Measurements from ENCODE around the gene SSMEM1.
A peak's percentile ranks its signal among the peaks of the same experiment; 100 is the strongest.
"Not testable (repeated sequence)": the region's sequence is repeated elsewhere in the genome, so short reads cannot be mapped to it uniquely, and the experiment has no call there.

Gene SSMEM1, protein sequence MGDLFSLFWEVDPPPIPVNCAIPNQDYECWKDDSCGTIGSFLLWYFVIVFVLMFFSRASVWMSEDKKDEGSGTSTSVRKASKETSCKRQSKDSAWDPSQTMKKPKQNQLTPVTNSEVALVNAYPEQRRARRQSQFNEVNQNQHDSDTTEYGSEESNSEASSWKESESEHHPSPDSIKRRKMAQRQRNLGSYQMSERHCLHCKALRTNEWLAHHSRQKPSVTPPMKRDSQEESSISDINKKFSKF

DNA sequence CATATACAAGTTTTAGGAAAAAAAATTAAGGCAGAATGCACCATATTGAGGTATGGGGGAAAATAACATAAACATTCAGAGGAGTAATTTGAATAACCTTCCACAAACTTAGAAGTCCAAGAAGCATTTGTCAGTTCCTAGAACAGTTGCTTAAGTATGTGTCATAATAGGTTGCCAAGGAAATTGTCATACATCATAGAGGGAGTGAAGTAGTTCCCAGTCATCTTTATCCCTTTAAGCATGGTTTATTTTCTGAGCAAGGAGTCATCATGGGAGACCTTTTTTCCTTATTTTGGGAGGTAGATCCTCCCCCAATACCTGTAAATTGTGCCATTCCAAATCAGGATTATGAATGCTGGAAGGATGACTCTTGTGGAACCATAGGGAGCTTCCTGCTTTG is at the start of gene SSMEM1:
Gene SSMEM1, plus strand, starts transcription at position 219 of the 400 bp plus-strand sequence. Its CDS starts 51 bp downstream, at position 270.
- no peak for DNase-seq

DNA sequence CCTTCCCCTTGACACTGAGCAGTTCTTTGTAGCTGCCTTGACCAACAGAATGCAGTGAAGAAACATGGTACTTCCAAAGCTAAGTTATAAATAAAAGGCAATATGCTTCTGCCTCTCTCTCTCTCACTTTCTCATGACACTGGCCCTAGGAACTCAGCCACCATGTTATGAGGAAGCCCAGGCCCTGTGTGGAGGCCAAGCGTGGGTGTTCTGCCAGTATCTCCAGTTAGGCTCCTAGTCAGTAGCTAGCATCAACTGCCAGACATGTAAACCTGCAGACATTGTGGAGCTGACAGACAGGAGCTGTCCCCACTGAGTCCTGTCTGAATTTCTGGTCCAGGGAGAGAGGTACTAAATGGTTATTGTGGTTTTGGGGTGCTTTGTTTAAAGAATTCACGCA is 47.6 kb upstream of the SSMEM1 start:
- no peak for DNase-seq

DNA sequence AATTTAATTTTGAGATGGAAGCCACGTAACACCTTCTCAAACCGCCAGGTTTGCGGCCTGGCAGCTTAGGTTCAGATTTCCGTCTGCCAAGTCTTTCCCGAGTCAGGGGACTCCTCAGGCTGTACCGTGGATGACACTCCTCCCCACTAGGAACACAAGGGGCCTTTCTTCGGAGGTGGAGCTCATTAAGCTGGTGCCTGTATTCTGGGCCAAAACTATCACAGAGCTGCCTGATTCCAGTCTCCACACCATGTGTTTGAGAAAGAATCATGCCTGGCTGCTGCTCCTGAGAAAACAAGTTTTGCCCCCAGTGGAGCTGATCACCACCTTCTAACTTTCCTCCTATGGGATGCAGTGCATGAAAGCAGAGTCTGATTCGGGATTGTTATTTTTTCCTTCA is 47.2 kb upstream of the SSMEM1 start:
- DNase-seq: no peak

DNA sequence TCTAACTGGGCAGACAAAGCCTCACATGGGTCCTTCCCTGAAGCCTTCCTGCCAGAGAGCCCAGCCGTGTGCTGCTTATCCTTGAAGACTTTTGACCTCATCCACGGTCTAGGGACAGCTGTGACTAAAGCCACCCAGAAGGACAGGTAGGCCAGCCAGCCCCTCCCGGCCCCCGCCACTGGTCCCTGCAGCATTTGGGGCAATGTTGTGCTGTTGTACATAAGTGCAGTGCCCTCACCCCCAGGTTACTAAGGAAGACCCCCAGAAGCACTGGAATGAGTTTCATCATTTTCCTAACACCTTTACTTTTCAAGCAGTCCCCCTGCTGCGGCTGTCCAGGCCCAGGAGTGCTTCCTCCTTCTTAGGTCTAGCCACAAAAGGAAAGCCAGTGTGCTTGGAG is 45.5 kb upstream of the SSMEM1 start:
- no peak for DNase-seq

DNA sequence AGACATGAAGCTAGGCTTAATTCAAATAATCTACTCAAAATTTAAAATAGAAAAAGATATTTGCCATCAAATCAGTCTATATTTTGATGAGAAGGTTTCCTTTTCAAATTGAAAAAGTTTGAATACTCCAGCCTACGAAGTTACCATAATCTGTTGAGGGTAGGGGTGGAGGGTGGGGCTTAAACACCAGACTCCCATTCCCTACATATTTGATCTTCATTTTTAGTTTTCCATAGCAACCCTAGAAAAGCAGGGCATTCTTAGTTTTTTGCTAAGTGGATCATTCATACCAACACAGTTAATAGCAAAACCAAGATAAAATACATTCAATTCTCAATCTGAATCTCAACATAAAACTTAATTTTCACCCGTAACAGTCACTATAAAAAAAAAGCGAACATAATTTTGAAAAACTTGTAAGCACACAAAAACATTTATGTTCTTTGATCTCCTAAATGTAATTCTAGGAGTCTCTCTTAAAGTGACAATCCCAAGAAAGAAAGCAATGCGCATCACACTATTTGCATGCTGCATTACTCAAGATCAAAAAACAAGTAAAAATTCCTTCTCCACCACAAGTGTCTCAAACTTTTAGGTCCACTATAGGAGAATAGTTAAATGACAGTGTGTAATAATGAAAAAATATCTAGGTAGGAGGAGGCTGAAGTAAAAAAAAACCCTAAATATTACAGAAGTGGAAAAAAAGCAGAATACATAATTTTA is 33.3 kb upstream of the SSMEM1 start:
- no peak for DNase-seq

DNA sequence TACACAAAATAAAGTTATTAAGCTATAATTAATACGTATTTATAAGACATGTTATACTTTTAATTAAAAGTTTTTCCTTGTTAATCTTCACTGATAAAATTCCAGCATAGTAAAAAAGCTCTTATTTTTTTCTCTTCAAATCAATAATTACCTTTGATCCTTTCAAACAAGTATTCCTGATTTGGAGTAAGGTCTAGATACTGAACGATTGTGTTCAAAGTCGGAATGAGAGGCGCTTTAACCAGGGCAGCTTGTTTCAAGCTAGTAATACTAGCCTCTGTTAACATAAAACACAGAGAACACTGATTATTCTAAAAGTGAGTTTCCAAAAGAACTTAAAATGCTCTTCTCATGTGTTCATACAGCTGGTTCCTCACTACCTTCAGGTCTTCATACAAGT is 29.4 kb upstream of the SSMEM1 start:
- DNase-seq: no peak

DNA sequence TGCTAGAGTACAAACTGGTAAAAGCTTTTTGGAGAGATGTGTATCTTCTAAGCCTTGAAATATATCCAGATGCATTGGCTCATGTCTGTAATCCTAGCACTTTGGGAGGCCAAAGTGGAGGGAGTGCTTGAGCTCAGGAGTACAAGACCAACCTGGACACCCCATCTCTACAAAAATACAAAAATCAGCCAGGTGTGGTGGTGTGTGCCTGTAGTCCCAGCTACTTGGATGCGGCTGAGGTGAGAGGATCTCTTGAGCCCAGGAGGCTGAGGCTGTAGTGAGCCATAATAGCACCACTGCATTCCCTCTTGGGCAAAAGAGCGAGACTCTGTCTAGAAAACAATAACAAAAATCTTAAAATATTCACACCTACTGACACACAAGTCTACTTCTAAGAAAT is 28.0 kb upstream of the SSMEM1 start:
- DNase-seq: no peak

DNA sequence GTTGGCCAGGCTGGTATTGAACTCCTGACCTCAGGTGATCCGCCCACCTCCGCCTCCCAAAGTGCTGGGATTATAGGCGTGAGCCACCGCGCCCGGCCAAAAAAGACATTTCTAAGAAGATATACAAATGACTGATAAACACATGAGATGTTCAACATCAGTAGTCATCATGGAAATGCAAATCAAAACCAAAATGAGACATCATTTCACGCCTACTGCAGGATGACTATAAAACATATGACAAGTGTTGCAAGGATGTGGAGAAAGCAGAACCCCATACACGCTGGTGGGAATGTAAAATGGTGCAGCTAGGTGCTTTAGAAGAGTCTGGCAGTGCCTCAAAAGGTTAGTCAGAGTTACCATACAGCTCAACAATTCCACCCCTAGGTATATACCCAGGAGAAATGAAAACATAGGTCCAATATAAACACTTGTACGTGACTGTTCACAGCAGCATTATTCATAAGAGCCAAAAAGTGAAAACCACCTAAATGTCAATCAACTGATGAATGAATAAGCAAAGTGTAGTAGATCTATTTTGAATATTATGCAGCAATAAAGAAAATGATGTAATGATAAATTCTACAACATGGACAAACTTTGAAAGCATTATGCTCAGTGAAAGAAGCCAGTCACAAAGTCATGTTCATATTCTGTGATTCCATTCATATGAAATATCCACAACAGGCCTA is 26.9 kb upstream of the SSMEM1 start:
- DNase-seq: no peak

DNA sequence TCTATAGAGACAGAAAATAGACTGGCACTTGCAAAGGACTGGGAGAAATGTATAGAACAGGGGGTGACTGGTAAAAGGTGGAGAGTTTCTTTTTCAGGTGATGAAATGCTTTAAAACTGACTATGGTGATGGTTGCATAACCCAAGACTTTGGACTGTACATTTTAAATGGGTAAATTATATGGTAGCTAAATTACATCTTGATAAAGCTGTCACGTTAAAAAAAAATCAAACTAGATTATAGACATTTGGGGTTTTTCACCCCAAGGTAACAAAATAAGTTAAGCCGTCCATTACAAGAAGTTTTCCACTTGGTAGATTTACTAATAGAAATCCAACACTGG is 26.4 kb upstream of the SSMEM1 start:
- DNase-seq: no peak

DNA sequence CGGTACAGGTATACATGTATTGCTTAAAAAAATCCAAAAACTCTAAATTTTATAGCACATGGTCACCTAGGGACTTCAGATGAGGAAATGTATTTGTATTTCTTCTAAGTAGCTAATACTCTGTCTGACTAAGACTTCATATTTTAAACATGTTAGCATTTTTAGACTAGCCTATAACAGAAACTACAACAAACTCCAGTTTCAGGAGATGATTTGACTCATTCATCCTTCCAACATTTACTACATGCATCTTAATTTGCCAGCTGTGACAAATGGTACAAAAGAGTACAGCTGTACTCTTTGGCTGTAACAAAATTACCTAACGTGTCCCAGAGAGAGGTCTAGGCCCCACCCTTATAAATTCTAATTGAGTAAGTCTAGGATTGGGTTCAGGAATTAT is 24.7 kb upstream of the SSMEM1 start:
- DNase-seq: no peak

DNA sequence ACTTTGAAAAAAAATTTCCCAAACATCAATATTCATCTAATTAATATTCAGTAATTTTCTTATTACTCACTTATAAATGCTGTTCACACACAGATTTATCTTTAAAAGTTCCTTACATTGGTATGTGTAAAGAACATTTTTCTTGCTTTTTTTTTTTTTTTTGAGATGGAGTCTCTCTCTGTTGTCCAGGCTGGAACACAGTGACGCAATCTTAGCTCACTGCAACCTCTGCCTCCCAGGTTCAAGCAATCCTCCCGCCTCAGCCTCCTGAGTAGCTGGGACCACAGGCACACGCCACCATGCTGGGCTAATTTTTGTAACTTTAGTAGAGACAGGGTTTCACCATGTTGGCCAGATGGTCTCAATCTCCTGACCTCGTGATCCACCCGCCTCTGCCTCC is 23.3 kb upstream of the SSMEM1 start:
- not testable (repeated sequence) for DNase-seq

DNA sequence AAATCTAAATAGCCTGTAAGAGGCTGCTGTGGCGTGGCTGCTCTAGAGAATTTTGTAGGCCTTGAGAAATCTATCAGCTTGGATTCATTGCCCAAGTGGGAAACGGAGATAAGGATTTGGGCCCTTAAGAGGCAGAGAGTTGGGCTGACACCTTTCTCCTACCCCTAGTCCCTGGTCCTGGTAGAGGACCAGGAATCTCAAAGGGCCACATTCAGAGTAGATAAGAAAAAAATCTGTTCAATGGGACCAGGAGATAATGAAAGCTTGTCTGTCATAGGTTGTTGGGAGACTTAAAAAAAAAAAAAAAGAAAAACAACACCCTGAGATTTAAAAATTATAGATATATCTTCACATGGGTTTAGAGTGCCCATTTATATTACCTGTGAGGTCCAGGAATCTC is 20.3 kb upstream of the SSMEM1 start:
- no peak for DNase-seq

DNA sequence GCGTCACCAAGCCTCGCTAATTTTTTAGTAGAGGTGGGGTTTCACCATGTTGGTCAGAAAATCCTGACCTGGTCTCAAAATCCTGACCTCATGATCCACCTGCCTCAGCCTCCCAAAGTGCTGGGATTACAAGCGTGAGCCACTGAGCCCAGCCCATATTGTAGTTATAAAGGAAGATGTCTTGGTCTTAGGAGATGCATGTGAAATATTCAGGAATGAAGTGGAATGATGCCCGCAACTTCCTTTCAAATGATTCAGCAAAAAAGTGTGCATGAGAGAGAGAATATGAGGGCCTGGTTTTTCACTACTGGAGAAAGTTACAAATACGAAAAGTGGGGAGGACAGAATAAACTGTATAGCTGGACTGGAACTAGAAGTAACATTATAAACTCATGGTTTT is 18.3 kb upstream of the SSMEM1 start:
- no peak for DNase-seq

DNA sequence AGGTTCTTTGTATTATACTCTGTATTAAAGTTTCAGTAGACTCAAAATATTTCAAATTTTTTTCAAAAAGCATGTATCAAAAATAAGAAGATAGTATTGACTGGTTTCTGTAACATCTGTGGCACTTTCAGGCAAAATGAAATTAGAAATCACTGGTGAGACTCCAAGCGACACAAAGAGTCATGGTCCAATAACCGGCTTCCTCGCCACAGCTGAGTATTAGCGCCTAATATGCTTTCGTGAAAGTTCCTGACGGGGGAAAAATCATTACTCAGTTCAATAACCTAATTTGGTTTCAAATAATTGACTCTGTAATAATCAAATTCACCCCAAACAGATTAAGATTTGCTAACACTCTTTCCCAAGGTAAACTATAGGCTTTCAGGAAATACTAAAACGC is 15.9 kb upstream of the SSMEM1 start:
- no peak for DNase-seq

DNA sequence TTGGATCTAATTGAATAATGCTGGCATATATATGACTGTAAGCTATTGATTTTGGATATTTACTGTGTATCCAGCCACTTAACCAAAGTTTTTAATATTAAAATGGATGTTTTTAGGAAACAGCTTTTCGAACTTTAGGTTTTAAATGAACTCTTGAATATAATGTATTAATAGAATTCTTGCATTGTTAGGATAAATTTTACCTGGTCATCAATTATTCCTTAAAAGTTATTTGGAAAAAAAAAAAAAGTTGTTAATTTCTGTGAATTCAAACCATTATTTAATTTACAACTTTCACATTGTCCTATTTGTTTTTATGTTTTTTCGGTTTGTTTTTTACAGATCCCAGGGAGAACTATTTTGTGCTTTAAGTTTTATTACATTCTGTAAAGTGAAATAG is 12.3 kb upstream of the SSMEM1 start:
- no peak for DNase-seq

DNA sequence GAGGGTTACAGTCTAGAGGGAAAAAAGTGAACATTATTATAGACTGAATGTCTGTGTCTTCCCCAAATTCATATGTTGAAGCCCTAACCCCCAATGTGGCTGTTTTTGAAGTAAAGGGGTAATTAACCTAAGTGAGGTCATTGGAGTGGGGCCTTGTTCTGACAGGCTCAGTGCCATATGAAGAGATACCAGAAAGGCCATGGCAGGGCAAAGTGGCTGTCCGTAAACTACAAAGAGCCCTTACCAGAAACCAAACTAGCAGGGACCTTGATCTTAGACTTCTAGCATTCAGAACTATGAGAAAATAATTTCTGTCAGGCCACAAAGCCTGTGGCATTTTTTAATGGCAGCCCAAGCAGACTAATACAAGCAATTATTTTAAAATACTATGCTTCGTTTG is 11.2 kb upstream of the SSMEM1 start:
- no peak for DNase-seq

DNA sequence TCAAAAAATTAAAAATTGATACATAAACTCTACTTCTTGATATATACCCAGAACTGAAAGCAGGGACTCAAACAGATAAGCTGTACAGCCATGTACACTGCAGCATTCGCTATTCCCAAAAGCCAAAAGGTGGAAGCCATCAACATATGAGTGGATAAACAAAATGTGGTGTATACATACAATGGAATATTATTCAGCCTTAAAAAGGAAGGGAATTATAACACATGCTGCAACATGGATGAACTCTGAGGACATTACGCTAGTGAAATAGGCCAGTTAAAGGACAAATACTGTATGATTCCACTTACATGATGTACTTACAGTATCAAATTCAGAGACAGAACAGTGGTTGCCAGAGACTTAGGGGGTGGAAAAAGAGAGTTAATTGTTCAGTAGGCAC is 10.6 kb upstream of the SSMEM1 start:
- no peak for DNase-seq

DNA sequence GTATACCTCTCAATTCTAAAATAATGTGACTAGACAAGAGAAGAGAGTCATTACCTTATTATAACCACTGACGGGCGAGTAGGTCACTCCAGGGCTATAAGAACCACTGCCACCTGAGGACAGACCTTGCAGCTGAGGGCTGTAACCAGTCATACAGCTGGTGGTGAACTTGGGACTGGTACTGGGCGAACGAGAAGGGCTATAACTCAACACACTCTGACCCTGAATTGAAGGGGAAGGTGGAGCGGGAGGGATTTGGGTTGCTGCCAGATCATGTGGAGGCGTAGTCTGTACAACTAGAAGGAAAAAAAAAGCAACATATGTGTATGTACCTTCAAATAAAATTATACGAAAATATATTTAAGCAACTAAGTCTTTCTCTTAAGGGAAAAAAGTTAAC is 5.9 kb upstream of the SSMEM1 start:
- no peak for DNase-seq

DNA sequence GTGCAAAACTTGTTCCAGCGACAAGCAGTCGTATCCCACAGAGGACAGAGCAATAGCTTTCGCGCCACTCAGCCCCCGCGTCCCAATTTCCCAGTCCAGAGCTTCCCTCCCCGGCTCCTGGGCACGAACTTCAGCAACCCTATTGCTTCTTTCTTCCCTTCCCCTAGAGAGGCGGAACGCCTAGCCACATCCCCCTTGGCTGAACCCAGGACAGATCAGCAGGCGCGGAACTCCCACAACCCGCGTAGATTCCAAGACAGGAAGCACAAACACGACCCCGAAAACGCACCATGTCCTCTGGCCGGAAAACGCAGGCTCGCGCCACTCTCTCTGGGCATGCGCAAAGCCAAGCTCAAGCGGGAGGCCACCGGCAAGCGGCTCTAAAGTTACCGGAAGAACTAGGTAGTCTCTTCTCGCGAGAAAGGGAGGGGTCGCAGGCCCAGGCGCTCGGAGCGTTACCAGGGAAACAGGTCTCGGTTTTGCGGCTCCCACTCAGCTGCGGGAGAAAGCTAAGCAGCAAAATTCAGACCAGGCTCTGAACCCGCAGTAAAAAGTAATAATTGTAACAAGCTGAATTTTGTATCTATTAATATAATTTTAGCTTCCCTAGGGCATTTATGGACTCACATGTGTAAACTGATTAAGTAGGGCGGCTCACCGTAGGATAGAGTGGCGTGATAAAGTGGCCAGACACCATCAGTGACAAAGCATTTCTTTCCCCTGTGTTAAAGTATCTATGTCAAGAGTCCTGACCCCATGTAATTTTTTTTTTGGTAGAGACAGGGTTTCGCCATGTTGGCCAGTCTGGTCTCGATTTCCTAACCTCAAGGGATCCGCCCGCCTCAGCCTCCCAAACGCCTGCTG is 2.3 kb upstream of the SSMEM1 start, which contains the start of gene TMEM209:
Gene TMEM209, minus strand, starts transcription at position 323 of the 864 bp plus-strand sequence. Its CDS starts 31 bp downstream, at position 292.
- DNase-seq: peak; percentile 96

DNA sequence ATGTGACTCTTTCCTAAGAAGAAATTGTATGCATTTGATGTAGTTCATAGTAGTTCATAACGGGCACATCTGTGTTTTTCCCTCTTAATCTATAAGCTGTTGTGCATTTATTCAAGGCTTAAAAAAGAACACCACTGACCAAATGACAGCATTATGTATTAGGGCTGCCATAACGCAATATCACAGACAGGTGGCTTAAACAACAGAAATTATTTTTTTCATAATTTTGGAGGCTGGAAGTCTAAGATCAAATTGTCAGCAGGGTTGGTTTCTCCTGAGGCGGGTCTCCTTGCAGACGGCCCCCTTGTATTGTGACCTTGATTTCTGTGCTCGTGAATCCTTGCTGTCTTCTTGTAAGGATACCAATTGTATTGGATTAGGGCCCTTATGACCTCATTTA is 627 bp upstream of the SSMEM1 start:
- DNase-seq: no peak

DNA sequence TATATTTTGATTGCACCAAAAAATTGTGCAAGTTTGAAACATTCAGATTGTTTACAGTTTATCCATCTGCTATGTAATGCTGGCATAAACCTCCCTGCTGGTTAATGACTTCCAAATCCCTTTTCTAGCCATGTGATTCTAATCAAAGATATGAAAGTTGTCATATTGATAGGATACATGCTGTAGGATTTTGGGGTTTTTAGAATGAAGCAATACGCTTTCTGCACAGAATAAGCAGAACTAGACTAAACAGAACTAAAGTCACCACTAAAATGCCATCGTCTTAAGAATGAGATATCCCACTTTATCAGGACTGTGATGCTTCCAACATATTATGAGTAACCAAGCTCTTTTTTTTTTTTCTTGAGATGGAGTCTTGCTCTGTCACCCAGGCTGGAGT is 856 bp downstream of the SSMEM1 start:
- no peak for DNase-seq

DNA sequence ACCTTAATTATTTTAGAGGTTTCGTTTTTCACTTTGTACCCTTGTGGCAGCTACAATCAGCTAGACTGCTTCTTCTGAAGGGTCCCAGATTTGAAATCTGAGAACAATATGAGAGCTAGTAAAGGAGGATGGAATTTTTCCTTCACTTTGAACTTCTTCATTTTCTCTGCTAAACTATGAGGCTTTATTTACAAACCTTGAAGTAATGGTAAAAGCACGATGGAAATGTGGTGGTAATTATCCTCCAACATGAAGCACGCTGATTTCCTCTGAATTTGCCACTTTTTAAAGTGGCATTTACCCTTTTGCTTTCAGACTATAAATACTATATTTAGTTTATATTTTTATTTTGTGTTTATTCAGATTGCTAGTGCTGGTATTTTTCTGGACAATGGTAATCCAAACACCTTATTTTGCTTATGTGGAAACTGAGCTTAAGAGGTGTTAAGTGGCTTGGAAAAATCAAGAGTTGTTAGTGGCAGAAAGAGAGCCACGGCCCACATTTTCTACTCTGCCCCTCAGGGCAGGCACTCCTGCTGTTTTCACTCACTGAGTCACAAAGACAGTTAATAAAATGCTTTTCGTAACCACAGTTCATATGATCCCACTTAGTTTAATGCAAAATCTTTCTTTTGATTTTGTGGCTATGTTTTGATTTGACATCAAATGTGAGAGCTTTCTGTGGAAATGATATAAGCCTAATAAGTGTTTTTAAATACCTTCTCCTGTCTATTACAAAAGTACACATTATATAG is 2.7 kb downstream of the SSMEM1 start:
- DNase-seq: no peak

DNA sequence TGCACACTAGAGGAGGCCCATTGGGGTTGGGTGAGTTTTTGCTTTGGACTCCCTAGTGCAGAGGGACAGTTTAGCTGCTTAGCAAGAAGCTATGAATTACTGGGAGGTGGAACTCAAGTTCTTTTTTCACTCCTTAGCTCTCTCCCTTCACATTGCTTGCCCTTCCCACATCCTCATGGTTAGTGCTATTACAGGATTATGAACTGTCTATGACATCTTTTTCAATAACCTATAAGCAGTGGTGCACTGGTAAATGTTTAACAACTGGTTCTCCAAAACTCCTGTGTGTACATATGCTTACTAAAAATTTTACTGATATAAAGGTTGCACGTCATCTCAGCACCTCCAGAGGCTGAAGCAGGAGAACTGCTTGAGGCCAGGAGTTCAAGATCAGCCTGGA is 6.2 kb downstream of the SSMEM1 start:
- DNase-seq: no peak
